Kidney epithelial cell (primary cell): ENCODE measurements around the gene GPRC5D. TPM values are rescaled to one million over a fixed set of nuclear protein-coding genes. Genes with fewer than 3 reads are reported as not detected.

Experiments
- DNase-seq: peaks from one replicate; pipeline ENCODE4 v3.0.0-alpha.2; 2010; ENCODE audit warnings: low read depth
- H3K27me3 ChIP-seq: 2 replicates; pipeline ENCODE4 v1.6.0; 2011; ENCODE audit warnings: low read length; ENCODE audit not compliant: control insufficient read depth, insufficient read depth
- H3K36me3 ChIP-seq: 2 replicates; pipeline ENCODE4 v1.5.1; 2011; ENCODE audit warnings: low read length; ENCODE audit not compliant: control insufficient read depth, insufficient read depth
- H3K4me3 ChIP-seq: 2 replicates; pipeline ENCODE4 v1.5.1; 2011; ENCODE audit warnings: low read depth, mild to moderate bottlenecking, control low read depth, low read length
- CTCF ChIP-seq: IDR thresholded peaks from 2 replicates; pipeline ENCODE4 v1.5.1; 2011; ENCODE audit warnings: mild to moderate bottlenecking, moderate library complexity, low read length, control low read depth, inconsistent platforms; ENCODE audit not compliant: insufficient read depth, poor library complexity, severe bottlenecking
- total RNA-seq: library from RNA; depleted of rRNA; stranded (reverse); fragments of >200 nt; gene quantifications from 2 replicates; pipeline ENCODE4 v1.2.3, GENCODE V29; 2015

GPRC5D gene
- total RNA-seq, 1 donor from 2014 or later, result not detected

GRCh38 chr12:12903642-12904609 lies 48.0 kb downstream of the GPRC5D start:
- peaks cover 2% of the 10 kb centered on the region for H3K36me3 ChIP-seq
- TF ChIP-seq CTCF, result no peak
- no peaks in the 10 kb centered on the region for H3K27me3 ChIP-seq
- DNase-seq, result no peak
- no peak overlapping the region for H3K4me3 ChIP-seq

GRCh38 chr12:12902036-12902435 lies 49.9 kb downstream of the GPRC5D start:
- H3K27me3 ChIP-seq, result no peaks in the 10 kb centered on the region
- no peak for TF ChIP-seq CTCF
- no peak for DNase-seq
- H3K36me3 ChIP-seq, result no peaks in the 10 kb centered on the region
- no peak overlapping the region for H3K4me3 ChIP-seq

- H3K4me3 ChIP-seq, result no peak overlapping the region
- no peak for TF ChIP-seq CTCF
- H3K36me3 ChIP-seq, result no peaks in the 10 kb centered on the region
- DNase-seq, result peak; percentile 93
- no peaks in the 10 kb centered on the region for H3K27me3 ChIP-seq
These were observed 50.7 kb downstream of the GPRC5D start for GRCh38 chr12:12901158-12901791.

- TF ChIP-seq CTCF, result no peak
- Histone ChIP-seq H3K27me3 (no peaks in the 10 kb centered on the region), H3K4me3 (no peak overlapping the region), H3K36me3 (no peaks in the 10 kb centered on the region)
- DNase-seq, result no peak
These were observed 51.2 kb downstream of the GPRC5D start for GRCh38 chr12:12900786-12901157.

- DNase-seq, result peak; percentile 84
- H3K27me3 ChIP-seq, result no peaks in the 10 kb centered on the region
- H3K4me3 ChIP-seq, result no peak overlapping the region
- no peak for TF ChIP-seq CTCF
- no peaks in the 10 kb centered on the region for H3K36me3 ChIP-seq
These were observed 52.2 kb downstream of the GPRC5D start for GRCh38 chr12:12899530-12900380.
